Thyroid gland (tissue), 4 donors: ENCODE measurements around the gene PILRA.

Experiments used
- CTCF ChIP-seq, 6 experiments: fragments of 200-600 bp in 3 of 6; fragments of 450-650 bp in 3 of 6; sonication (generic) in 3 of 6; IDR thresholded peaks; one replicate each; pipeline ENCODE4 v1.5.1; 2016 to 2019; ENCODE audit warnings: antibody characterized with exemption in 6 of 6, mild to moderate bottlenecking in 2 of 6, inconsistent platforms in 1 of 6, moderate library complexity in 1 of 6
- POLR2A ChIP-seq, 2 donors: fragments of 450-650 bp; IDR thresholded peaks; one replicate each; pipeline ENCODE4 v1.6.1; 2017; ENCODE audit warnings: antibody characterized with exemption in 2 of 2, mild to moderate bottlenecking in 2 of 2, moderate library complexity in 1 of 2

GRCh38 chr7:100428199-100428966 lies 55.1 kb downstream of the PILRA start, which contains the start of gene ZCWPW1:
- TF ChIP-seq CTCF (IDR thresholded peaks at IDR 0.05) (peak in 1 of 6 experiments; percentile 1), POLR2A (IDR thresholded peaks at IDR 0.05) (peak; percentile 73 to 99)
